Smooth muscle cell of trachea (primary cell): ENCODE measurements around the gene VMO1. TPM values are rescaled to one million over a fixed set of nuclear protein-coding genes. Genes with fewer than 3 reads are reported as not detected.

Experiments
- total RNA-seq: library from RNA; depleted of rRNA; stranded (reverse); fragments of >200 nt; gene quantifications from 2 replicates; pipeline ENCODE4 v1.2.1, GENCODE V29; 2014

The VMO1 gene
- total RNA-seq: 0.83 and 1.0 TPM in 2 replicates

GRCh38 chr17:4786106-4786511 is at the start of gene VMO1:
Gene VMO1 (minus strand): TSS chr17:4786364. CDS start chr17:4786352, 12 bp downstream.

GRCh38 chr17:4833178-4833940 is 47.2 kb upstream of the VMO1 start, which contains the start of gene MINK1:
Gene MINK1 (plus strand): TSS chr17:4833340. CDS start chr17:4833584, 244 bp downstream.

GRCh38 chr17:4806777-4807604 is 20.8 kb upstream of the VMO1 start, which contains the start of gene PLD2:
Gene PLD2 (plus strand): TSS chr17:4807152. CDS start chr17:4807773, 621 bp downstream.

GRCh38 chr17:4802228-4802627 is 16.1 kb upstream of the VMO1 start, which contains the start of gene C17orf114:
Gene C17orf114 (minus strand): TSS chr17:4802328.

GRCh38 chr17:4788807-4789700 is 2.9 kb upstream of the VMO1 start, which contains the start of gene GLTPD2:
Gene GLTPD2 (plus strand): TSS chr17:4788964. CDS start chr17:4789012, 48 bp downstream.

GRCh38 chr17:4771519-4772234 is 14.5 kb downstream of the VMO1 start, which contains the start of gene TM4SF5:
Gene TM4SF5 (plus strand): TSS chr17:4771886. CDS start chr17:4771923, 37 bp downstream.

GRCh38 chr17:4739122-4740024 is 46.8 kb downstream of the VMO1 start, which contains the start of the genes CXCL16 and ZMYND15:
Gene CXCL16 (minus strand): TSS chr17:4739928. CDS start chr17:4739339, 589 bp downstream.
Gene ZMYND15 (plus strand): TSS chr17:4739833. CDS start chr17:4740549, 716 bp downstream.

Other genes with a start within 250 kb of the VMO1 start
- 41.3 and 61.7 TPM in 2 replicates for gene MYBBP1A, start 231.0 kb downstream of the VMO1 start, total RNA-seq
- gene GGT6, start 225.8 kb downstream of the VMO1 start, total RNA-seq: not detected in 2 replicates
- 0.15 and 1.2 TPM in 2 replicates for gene SMTNL2, start 201.8 kb downstream of the VMO1 start, total RNA-seq
- not detected in 2 replicates for gene ALOX15, start 144.7 kb downstream of the VMO1 start, total RNA-seq
- 31.1 and 36.1 TPM in 2 replicates for gene PELP1, start 82.2 kb downstream of the VMO1 start, total RNA-seq
- gene ARRB2, start 75.7 kb downstream of the VMO1 start, total RNA-seq: 3.8 and 4.6 TPM in 2 replicates
- gene MED11, start 54.9 kb downstream of the VMO1 start, total RNA-seq: 14.0 and 15.9 TPM in 2 replicates
- gene ZMYND15, start 46.5 kb downstream of the VMO1 start, total RNA-seq: 0.15 and 0.33 TPM in 2 replicates
- gene CXCL16, start 46.4 kb downstream of the VMO1 start, total RNA-seq: 2.0 TPM in 1 of 2 replicates, not detected in the other
- gene TM4SF5, start 14.5 kb downstream of the VMO1 start, total RNA-seq: not detected in 2 replicates
- not detected in 2 replicates for gene GLTPD2, start 2.6 kb upstream of the VMO1 start, total RNA-seq
- gene PSMB6, start 9.8 kb upstream of the VMO1 start, total RNA-seq: 97.4 and 218 TPM in 2 replicates
- 29.8 and 30.1 TPM in 2 replicates for gene PLD2, start 20.8 kb upstream of the VMO1 start, total RNA-seq
- 39.4 and 40.6 TPM in 2 replicates for gene MINK1, start 47.0 kb upstream of the VMO1 start, total RNA-seq
- 1.9 and 5.0 TPM in 2 replicates for gene C17orf107, start 113.2 kb upstream of the VMO1 start, total RNA-seq
- 0.87 and 1.2 TPM in 2 replicates for gene CHRNE, start 116.7 kb upstream of the VMO1 start, total RNA-seq
- not detected in 2 replicates for gene GP1BA, start 145.9 kb upstream of the VMO1 start, total RNA-seq
- 49.3 and 52.8 TPM in 2 replicates for gene SLC25A11, start 153.7 kb upstream of the VMO1 start, total RNA-seq
- gene RNF167, start 153.9 kb upstream of the VMO1 start, total RNA-seq: 24.0 and 30.8 TPM in 2 replicates
- 605 and 662 TPM in 2 replicates for gene PFN1, start 162.2 kb upstream of the VMO1 start, total RNA-seq
- 2.3 and 3.6 TPM in 2 replicates for gene ENO3, start 164.8 kb upstream of the VMO1 start, total RNA-seq
- gene SPAG7, start 181.5 kb upstream of the VMO1 start, total RNA-seq: 43.2 and 56.1 TPM in 2 replicates
- gene CAMTA2, start 201.3 kb upstream of the VMO1 start, total RNA-seq: 16.7 and 20.3 TPM in 2 replicates
- gene INCA1, start 211.2 kb upstream of the VMO1 start, total RNA-seq: 0.66 TPM in 1 of 2 replicates, not detected in the other
- 65.3 and 110 TPM in 2 replicates for gene KIF1C, start 211.6 kb upstream of the VMO1 start, total RNA-seq
- under 0.01 TPM in 1 of 2 replicates, not detected in the other for gene SLC52A1, start 249.1 kb upstream of the VMO1 start, total RNA-seq